HUES48 (cell line): ENCODE data around the gene PAX8.

Source experiments
- H3K27ac ChIP-seq: one replicate; pipeline ENCODE4 v1.7.0; 2013; ENCODE audit warnings: low read depth, low read length, inconsistent platforms
- H3K27me3 ChIP-seq: 2 replicates; pipeline ENCODE4 v1.6.1; 2013; ENCODE audit warnings: mild to moderate bottlenecking, low read length; ENCODE audit not compliant: control insufficient read depth, insufficient read depth
- H3K36me3 ChIP-seq: 2 replicates; pipeline ENCODE4 v1.6.1; 2013; ENCODE audit warnings: low read length; ENCODE audit not compliant: control insufficient read depth, insufficient read depth
- H3K4me1 ChIP-seq: 2 replicates; pipeline ENCODE4 v1.6.1; 2013; ENCODE audit warnings: mild to moderate bottlenecking, low read length; ENCODE audit not compliant: control insufficient read depth, insufficient read depth
- H3K4me3 ChIP-seq: 2 replicates; pipeline ENCODE4 v1.5.1; 2013; ENCODE audit warnings: mild to moderate bottlenecking, low read depth, low read length
- H3K9ac ChIP-seq: 2 replicates; pipeline ENCODE4 v1.6.1; 2013; ENCODE audit warnings: mild to moderate bottlenecking, low read depth, low read length, moderate library complexity
- H3K9me3 ChIP-seq: 2 replicates; pipeline ENCODE4 v1.6.1; 2013; ENCODE audit warnings: low read length; ENCODE audit not compliant: control insufficient read depth, insufficient read depth

PAX8 gene

GRCh38 chr2:113264713-113265403 lies 13.9 kb downstream of the PAX8 start:
- Histone ChIP-seq H3K36me3 (no peaks in the 10 kb centered on the region), H3K27me3 (peaks cover 57% of the 10 kb centered on the region), H3K9me3 (no peaks in the 10 kb centered on the region), H3K9ac (no peak overlapping the region), H3K4me3 (no peak overlapping the region), H3K4me1 (no peaks in the 10 kb centered on the region), H3K27ac (no peak overlapping the region)

- Histone ChIP-seq H3K4me3 (no peak overlapping the region), H3K36me3 (no peaks in the 10 kb centered on the region), H3K4me1 (no peaks in the 10 kb centered on the region), H3K9me3 (no peaks in the 10 kb centered on the region), H3K9ac (no peak overlapping the region), H3K27me3 (peaks cover 46% of the 10 kb centered on the region), H3K27ac (no peak overlapping the region)
These were observed 15.2 kb downstream of the PAX8 start for GRCh38 chr2:113263546-113263945.

- Histone ChIP-seq H3K4me3 (no peak overlapping the region), H3K9ac (no peak overlapping the region), H3K27ac (no peak overlapping the region), H3K4me1 (no peaks in the 10 kb centered on the region), H3K27me3 (peaks cover 25% of the 10 kb centered on the region), H3K36me3 (no peaks in the 10 kb centered on the region), H3K9me3 (no peaks in the 10 kb centered on the region)
These were observed 17.7 kb downstream of the PAX8 start for GRCh38 chr2:113260991-113261390.

GRCh38 chr2:113258471-113259147 lies 20.1 kb downstream of the PAX8 start:
- Histone ChIP-seq H3K4me1 (no peaks in the 10 kb centered on the region), H3K36me3 (no peaks in the 10 kb centered on the region), H3K4me3 (no peak overlapping the region), H3K9ac (no peak overlapping the region), H3K27ac (no peak overlapping the region), H3K9me3 (no peaks in the 10 kb centered on the region), H3K27me3 (peaks cover 14% of the 10 kb centered on the region)

GRCh38 chr2:113257516-113258264 lies 21.0 kb downstream of the PAX8 start:
- no peaks in the 10 kb centered on the region for H3K4me1 ChIP-seq
- no peaks in the 10 kb centered on the region for H3K36me3 ChIP-seq
- H3K9me3 ChIP-seq: no peaks in the 10 kb centered on the region
- peaks cover 12% of the 10 kb centered on the region for H3K27me3 ChIP-seq
- no peak overlapping the region for H3K9ac ChIP-seq
- no peak overlapping the region for H3K27ac ChIP-seq
- no peak overlapping the region for H3K4me3 ChIP-seq

- H3K27ac ChIP-seq: no peak overlapping the region
These were observed 23.3 kb downstream of the PAX8 start for GRCh38 chr2:113255140-113256070.

GRCh38 chr2:113253453-113253852 lies 25.3 kb downstream of the PAX8 start:
- Histone ChIP-seq H3K27me3 (0 out of 2 replicates have a peak, but pooled peaks cover 6% of the 10 kb centered on the region), H3K4me1 (no peaks in the 10 kb centered on the region), H3K9ac (no peak overlapping the region), H3K36me3 (no peaks in the 10 kb centered on the region), H3K4me3 (no peak overlapping the region), H3K9me3 (no peaks in the 10 kb centered on the region), H3K27ac (no peak overlapping the region)

More at GRCh38 chr2:113255140-113256070, 23.3 kb downstream of the PAX8 start:
- no peaks in the 10 kb centered on the region for H3K36me3 ChIP-seq
- H3K4me3 ChIP-seq: no peak overlapping the region
- H3K9me3 ChIP-seq: no peaks in the 10 kb centered on the region
- no peak overlapping the region for H3K9ac ChIP-seq
- no peaks in the 10 kb centered on the region for H3K4me1 ChIP-seq
- H3K27me3 ChIP-seq: 0 out of 2 replicates have a peak, but pooled peaks cover 6% of the 10 kb centered on the region

GRCh38 chr2:113252047-113252590 lies 26.6 kb downstream of the PAX8 start:
- no peak overlapping the region for H3K27ac ChIP-seq
- no peak overlapping the region for H3K4me3 ChIP-seq
- no peak overlapping the region for H3K9ac ChIP-seq
- no peaks in the 10 kb centered on the region for H3K36me3 ChIP-seq
- 0 out of 2 replicates have a peak, but pooled peaks cover 6% of the 10 kb centered on the region for H3K27me3 ChIP-seq
- no peaks in the 10 kb centered on the region for H3K9me3 ChIP-seq
- no peaks in the 10 kb centered on the region for H3K4me1 ChIP-seq

GRCh38 chr2:113251118-113251517 lies 27.6 kb downstream of the PAX8 start:
- H3K4me1 ChIP-seq: no peaks in the 10 kb centered on the region
- no peaks in the 10 kb centered on the region for H3K36me3 ChIP-seq
- no peak overlapping the region for H3K27ac ChIP-seq
- H3K9me3 ChIP-seq: no peaks in the 10 kb centered on the region
- 0 out of 2 replicates have a peak, but pooled peaks cover 6% of the 10 kb centered on the region for H3K27me3 ChIP-seq
- H3K9ac ChIP-seq: no peak overlapping the region
- no peak overlapping the region for H3K4me3 ChIP-seq
